Kidney (tissue), 14 donors: ENCODE measurements around the gene FAHD2A. TPM values are rescaled to one million over a fixed set of nuclear protein-coding genes. Genes with fewer than 3 reads are reported as not detected.
"Not testable (repeated sequence)": the region's sequence is repeated elsewhere in the genome, so short reads cannot be mapped to it uniquely, and the experiment has no call there.

Source experiments
- DNase-seq, 5 donors: peaks; one replicate each; pipeline ENCODE4 v3.0.0-alpha.2; 2013 to 2020
- FAIRE-seq: peaks from 2 replicates; lab custom pipeline; 2012; peaks lifted over from hg19 to GRCh38; lab: Jason Lieb, UNC
- H3K27ac ChIP-seq, 2 donors: one replicate each; pipeline ENCODE4 v1.7.0; 2013; ENCODE audit warnings: low read depth in 2 of 2, low read length in 2 of 2, inconsistent platforms in 1 of 2
- H3K27me3 ChIP-seq: one replicate; pipeline ENCODE4 v1.7.1; 2013; ENCODE audit warnings: low read length, inconsistent platforms; ENCODE audit not compliant: control insufficient read depth, insufficient read depth
- H3K36me3 ChIP-seq, 3 donors: one replicate each; pipeline versions ENCODE4 v1.7.0 to v1.7.1; 2013; ENCODE audit warnings: low read length in 3 of 3, control low read depth in 1 of 3, inconsistent platforms in 1 of 3; ENCODE audit not compliant: insufficient read depth in 3 of 3, control insufficient read depth in 2 of 3
- H3K4me1 ChIP-seq, 3 donors: one replicate each; pipeline versions ENCODE4 v1.7.0 to v1.7.1; 2013; ENCODE audit warnings: low read length in 3 of 3, inconsistent platforms in 1 of 3, low read depth in 1 of 3; ENCODE audit not compliant: control insufficient read depth in 2 of 3, insufficient read depth in 2 of 3
- H3K4me3 ChIP-seq, 3 donors: one replicate each; pipeline versions ENCODE4 v1.7.0 to v1.8.1; 2013; ENCODE audit warnings: low read length in 3 of 3, control low read depth in 1 of 3, inconsistent platforms in 1 of 3
- H3K9ac ChIP-seq, 3 donors: one replicate each; pipeline versions ENCODE4 v1.7.0 to v1.7.1; 2013; ENCODE audit warnings: low read length in 3 of 3, control low read depth in 1 of 3, inconsistent platforms in 1 of 3
- H3K9me3 ChIP-seq, 3 donors: one replicate each; pipeline versions ENCODE4 v1.7.0 to v1.7.1; 2013; ENCODE audit warnings: low read length in 3 of 3, control low read depth in 1 of 3, inconsistent platforms in 1 of 3; ENCODE audit not compliant: control insufficient read depth in 2 of 3, insufficient read depth in 1 of 3
- CTCF ChIP-seq: IDR thresholded peaks from 3 replicates; pipeline ENCODE4 v1.5.1; 2012; ENCODE audit warnings: mild to moderate bottlenecking, moderate library complexity, borderline replicate concordance; ENCODE audit not compliant: insufficient read depth; ENCODE audit errors: extremely low read depth
- intact Hi-C: fragments of 100-400 bp; cut with DNase I; formaldehyde crosslinking; loops from one replicate; pipeline ENCODE4 v1.11.1; 2022
- polyA plus RNA-seq: library from polyadenylated mRNA; stranded (reverse); fragments of 350-450 nt; fragmentation: Illumina TruSeq; extraction: RNeasy Lipid Tissue Mini Kit (QIAGEN cat#74804); gene quantifications from one replicate; pipeline ENCODE4 v1.2.3, GENCODE V29; 2014; ENCODE audit warnings: low read depth, low replicate concordance; ENCODE audit not compliant: insufficient read depth
- total RNA-seq: library from RNA; stranded (reverse); fragmentation: NEBNext Ultra II Directional; extraction: Animal tissue kit (Norgen Biotek cat#: 25700); gene quantifications from one replicate; pipeline ENCODE4 v1.2.1, GENCODE V29; 2021
- donor health status: control.
- donor health status: control.
- donor health status: control.
- donor health status: control.
- donor health status: control.
- donor health status: DM: yes; HTN: yes; CAD: no.
- donor health status: Normal renal cell carcinoma (clear cell type).

Gene FAHD2A
- total and polyA plus RNA-seq, 2 donors from 2014 or later, result 24.9 to 64.9 TPM

GRCh38 chr2:95401480-95401879 lies 1.0 kb upstream of the FAHD2A start:
- H3K9me3 ChIP-seq, result no peaks in the 10 kb centered on the region
- DNase-seq, result no peak
- no peaks in the 10 kb centered on the region for H3K36me3 ChIP-seq
- H3K4me1 ChIP-seq, result peaks cover 0 to 16% (median 13%) of the 10 kb centered on the region in 3 donors
- H3K9ac ChIP-seq, result peak overlapping the region in 2 of 3 donors; percentile 17 to 91
- TF ChIP-seq CTCF, result no peak
- no peak overlapping the region for H3K27ac ChIP-seq
- FAIRE-seq, result no peak
- H3K4me3 ChIP-seq, result peak overlapping the region; percentile 49 to 95 (median 70)
- no peaks in the 10 kb centered on the region for H3K27me3 ChIP-seq
- intact Hi-C loops, result no loop called here

- DNase-seq, result peak in 2 of 5 donors; percentile 47 to 70
- peaks cover 0 to 16% (median 13%) of the 10 kb centered on the region in 3 donors for H3K4me1 ChIP-seq
- H3K36me3 ChIP-seq, intact Hi-C loops, H3K9me3 ChIP-seq, FAIRE-seq, H3K27me3 ChIP-seq: not testable (repeated sequence)
- peak overlapping the region; percentile 4 to 91 (median 17) for H3K9ac ChIP-seq
- peak overlapping the region; percentile 49 to 95 (median 70) for H3K4me3 ChIP-seq
- H3K27ac ChIP-seq, result peak overlapping the region; percentile 9 to 63
Observed at GRCh38 chr2:95402004-95402369, 521 bp upstream of the FAHD2A start.

GRCh38 chr2:95403204-95403721 lies 755 bp downstream of the FAHD2A start:
- H3K4me3 ChIP-seq, result peak overlapping the region; percentile 49 to 95 (median 87)
- H3K27ac ChIP-seq, result peak overlapping the region; percentile 50 to 63
- H3K9me3 ChIP-seq, H3K36me3 ChIP-seq, intact Hi-C loops, FAIRE-seq, H3K27me3 ChIP-seq: not testable (repeated sequence)
- peaks cover 0 to 16% (median 13%) of the 10 kb centered on the region in 3 donors for H3K4me1 ChIP-seq
- DNase-seq, result peak in 4 of 5 donors; percentile 29 to 51 (median 44)
- peak overlapping the region; percentile 46 to 91 (median 71) for H3K9ac ChIP-seq
- peak; percentile 24 for TF ChIP-seq CTCF

GRCh38 chr2:95403824-95404223 lies 1.3 kb downstream of the FAHD2A start:
- H3K27me3 ChIP-seq, H3K9me3 ChIP-seq, DNase-seq, H3K36me3 ChIP-seq, intact Hi-C loops, FAIRE-seq, H3K27ac ChIP-seq: not testable (repeated sequence)
- Histone ChIP-seq H3K4me1 (peaks cover 0 to 16% (median 13%) of the 10 kb centered on the region in 3 donors), H3K9ac (peak overlapping the region in 1 of 3 donors; percentile 91), H3K4me3 (peak overlapping the region in 2 of 3 donors; percentile 87 to 95)

GRCh38 chr2:95404676-95405075 lies 2.2 kb downstream of the FAHD2A start:
- H3K4me3 ChIP-seq, H3K27me3 ChIP-seq, H3K9ac ChIP-seq, DNase-seq, H3K9me3 ChIP-seq, H3K36me3 ChIP-seq, intact Hi-C loops, FAIRE-seq, H3K27ac ChIP-seq: not testable (repeated sequence)
- peaks cover 0 to 16% (median 13%) of the 10 kb centered on the region in 3 donors for H3K4me1 ChIP-seq

- H3K4me3 ChIP-seq, DNase-seq, H3K27ac ChIP-seq, intact Hi-C loops, H3K4me1 ChIP-seq, H3K9me3 ChIP-seq, FAIRE-seq, H3K9ac ChIP-seq, H3K36me3 ChIP-seq, H3K27me3 ChIP-seq: not testable (repeated sequence)
Observed at GRCh38 chr2:95411239-95411638, 8.7 kb downstream of the FAHD2A start.
